A549 (cell line): ENCODE data around the gene FBN2. TPM values are rescaled to one million over a fixed set of nuclear protein-coding genes. Genes with fewer than 3 reads are reported as not detected.
A peak's percentile ranks its signal among the peaks of the same experiment; 100 is the strongest.

Experiments
- ATAC-seq, 2 experiments: fragments of 200-7000 bp in 1 of 2; fragments of >200 bp in 1 of 2; cut with Nextera tagmentation in 1 of 2; cut with Tn5 transposase in 1 of 2; 3 replicates each; pipeline versions ENCODE4 v1.8.0 to v1.9.1; 2018 to 2020; ENCODE audit warnings: mild to moderate bottlenecking in 1 of 2, moderate library complexity in 1 of 2
- CTCF ChIA-PET: fragments of 300-600 bp; sonication (Branson Sonifier 250); formaldehyde crosslinking; extraction: SDS; loops from one replicate; lab custom pipeline; 2021; ENCODE audit warnings: antibody characterized with exemption, inconsistent platforms; lab: Yijun Ruan, JAX
- POLR2A ChIA-PET: fragments of 350-600 bp; formaldehyde crosslinking; extraction: SDS; loops from one replicate; lab custom pipeline; 2021; ENCODE audit warnings: antibody characterized with exemption, inconsistent platforms; lab: Yijun Ruan, JAX
- DNase-seq, 2 experiments: peaks; one replicate each; pipeline versions ENCODE4 v3.0.0 to v3.0.0-alpha.2; 2011 to 2016; ENCODE audit warnings: low read depth in 1 of 2, low spot score in 1 of 2
- FAIRE-seq: peaks from 2 replicates; lab custom pipeline; 2011; peaks lifted over from hg19 to GRCh38; lab: Jason Lieb, UNC
- H3K27ac ChIP-seq, 2 experiments: fragments of >200 bp; sonication (Bioruptor Twin); formaldehyde crosslinking; 3 replicates each; pipeline ENCODE4 v1.5.1; 2016 to 2017
- H3K4me1 ChIP-seq: fragments of >200 bp; sonication (Bioruptor Twin); formaldehyde crosslinking; 3 replicates; pipeline ENCODE4 v1.6.1; 2016
- H3K4me2 ChIP-seq: fragments of >200 bp; sonication (Bioruptor Twin); formaldehyde crosslinking; 3 replicates; pipeline ENCODE4 v1.6.1; 2016
- H3K4me3 ChIP-seq: fragments of >200 bp; sonication (Bioruptor Twin); formaldehyde crosslinking; 3 replicates; pipeline ENCODE4 v1.5.1; 2016
- H3K9me3 ChIP-seq: fragments of >200 bp; sonication (Bioruptor Twin); formaldehyde crosslinking; 3 replicates; pipeline ENCODE4 v1.6.1; 2016
- ATOH8 ChIP-seq: fragments of 250-450 bp; sonication (Bioruptor Pico); IDR thresholded peaks from 2 replicates; pipeline ENCODE4 v1.5.0; 2020; ENCODE audit warnings: low read depth, mild to moderate bottlenecking, moderate library complexity
- CBX8 ChIP-seq: fragments of 200-600 bp; sonication (generic); IDR thresholded peaks from 2 replicates; pipeline ENCODE4 v1.6.1; 2016
- CEBPB ChIP-seq, 2 experiments: fragments of >200 bp in 1 of 2; sonication (Bioruptor Twin) in 1 of 2; formaldehyde crosslinking in 1 of 2; IDR thresholded peaks; 2 replicates each; pipeline ENCODE4 v1.6.1; 2012 to 2016
- GATA3 ChIP-seq: IDR thresholded peaks from 2 replicates; pipeline ENCODE4 v1.6.1; 2012; ENCODE audit warnings: borderline replicate concordance
- HDAC2 ChIP-seq: fragments of 200-600 bp; sonication (generic); IDR thresholded peaks from 2 replicates; pipeline ENCODE4 v1.6.1; 2016
- HEYL ChIP-seq: fragments of 250-450 bp; sonication (Bioruptor Pico); IDR thresholded peaks from 2 replicates; pipeline ENCODE4 v1.8.0; 2021; ENCODE audit warnings: mild to moderate bottlenecking, moderate library complexity
- HOXB13 ChIP-seq: fragments of 250-450 bp; sonication (Bioruptor Pico); IDR thresholded peaks from 2 replicates; pipeline ENCODE4 v1.5.0; 2020; ENCODE audit warnings: low read depth, mild to moderate bottlenecking, moderate library complexity
- HOXB5 ChIP-seq: fragments of 250-450 bp; sonication (Bioruptor Pico); IDR thresholded peaks from 2 replicates; pipeline ENCODE4 v1.5.0; 2020; ENCODE audit warnings: mild to moderate bottlenecking, moderate library complexity
- JUNB ChIP-seq: fragments of >200 bp; sonication (Bioruptor Twin); formaldehyde crosslinking; IDR thresholded peaks from 2 replicates; pipeline ENCODE4 v1.6.1; 2016
- KDM5A ChIP-seq: fragments of 200-600 bp; sonication (generic); IDR thresholded peaks from 2 replicates; pipeline ENCODE4 v1.6.1; 2016; ENCODE audit warnings: antibody characterized with exemption, mild to moderate bottlenecking
- MAZ ChIP-seq: fragments of 150-350 bp; IDR thresholded peaks from 2 replicates; pipeline ENCODE4 v1.6.1; 2014; ENCODE audit warnings: antibody characterized with exemption, low read depth, low read length, borderline replicate concordance
- PHF8 ChIP-seq: fragments of 200-600 bp; sonication (generic); IDR thresholded peaks from 2 replicates; pipeline ENCODE4 v1.6.1; 2016; ENCODE audit warnings: low read depth, mild to moderate bottlenecking, antibody characterized with exemption, moderate library complexity, borderline replicate concordance
- POLR2A ChIP-seq: IDR thresholded peaks from 2 replicates; pipeline ENCODE4 v1.6.1; 2012; ENCODE audit warnings: mild to moderate bottlenecking, low read length
- POLR2AphosphoS2 ChIP-seq: conservative IDR thresholded peaks from 2 replicates; pipeline ENCODE4 v1.6.1; 2012; ENCODE audit warnings: low read length, improper control_type of control experiment, inconsistent platforms
- RAD21 ChIP-seq, 2 experiments: fragments of >200 bp in 1 of 2; sonication (Bioruptor Twin) in 1 of 2; formaldehyde crosslinking in 1 of 2; IDR thresholded peaks in 1 of 2; conservative IDR thresholded peaks in 1 of 2; 2 replicates in 1 of 2; 3 replicates in 1 of 2; pipeline ENCODE4 v1.6.1; 2012 to 2018; ENCODE audit warnings: inconsistent platforms in 1 of 2
- REST ChIP-seq: fragments of 200-600 bp; sonication (generic); IDR thresholded peaks from 2 replicates; pipeline ENCODE4 v1.6.1; 2016; ENCODE audit warnings: antibody characterized with exemption, mild to moderate bottlenecking, moderate library complexity
- SMC3 ChIP-seq: fragments of >200 bp; sonication (Bioruptor Twin); formaldehyde crosslinking; IDR thresholded peaks from 3 replicates; pipeline ENCODE4 v1.6.1; 2018; ENCODE audit warnings: inconsistent platforms
- TP53 ChIP-seq: fragments of 250-450 bp; sonication (Bioruptor Pico); IDR thresholded peaks from 2 replicates; pipeline ENCODE4 v1.5.0; 2021; ENCODE audit warnings: mild to moderate bottlenecking, moderate library complexity
- ZC3H11A ChIP-seq: fragments of 450-650 bp; IDR thresholded peaks from 2 replicates; pipeline ENCODE4 v1.6.1; 2014; ENCODE audit warnings: antibody characterized with exemption, mild to moderate bottlenecking
- ZNF302 ChIP-seq: fragments of 250-450 bp; sonication (Bioruptor Pico); IDR thresholded peaks from 2 replicates; pipeline ENCODE4 v1.9.0; 2021; ENCODE audit warnings: inconsistent platforms, mild to moderate bottlenecking, moderate library complexity
- WGBS: methylation state at CpG from one replicate; pipeline ENCODE4 v1.1.6; 2017; ENCODE audit errors: missing lambda C conversion rate; 5-methylcytosine and 5-hydroxymethylcytosine counted together
- polyA plus RNA-seq, 4 experiments: library from polyadenylated mRNA; depleted of rRNA in 3 of 4; stranded (reverse); fragments of >200 nt; fragmentation: RNase III in 1 of 4; extraction: RNeasy Plus Mini Kit Qiagen cat#74134 plus additional on column Dnase treatment in 1 of 4; gene quantifications; 2 replicates in 3 of 4; 3 replicates in 1 of 4; pipeline ENCODE4 v1.2.3, GENCODE V29; 2011 to 2017
- TF ChIP-seq, protein P1 (sequence below): IDR thresholded peaks from 2 replicates; pipeline ENCODE4 v1.6.1; 2012
- TF ChIP-seq, protein P2 (sequence below): fragments of 250-450 bp; sonication (Bioruptor Pico); IDR thresholded peaks from 2 replicates; pipeline ENCODE4 v1.5.0; 2021; ENCODE audit warnings: mild to moderate bottlenecking, moderate library complexity, borderline replicate concordance

FBN2 gene
- polyA plus RNA-seq, 2 of the 4 experiments (the other 2 are of a cell fraction), result 22.2 to 22.7 TPM

DNA sequence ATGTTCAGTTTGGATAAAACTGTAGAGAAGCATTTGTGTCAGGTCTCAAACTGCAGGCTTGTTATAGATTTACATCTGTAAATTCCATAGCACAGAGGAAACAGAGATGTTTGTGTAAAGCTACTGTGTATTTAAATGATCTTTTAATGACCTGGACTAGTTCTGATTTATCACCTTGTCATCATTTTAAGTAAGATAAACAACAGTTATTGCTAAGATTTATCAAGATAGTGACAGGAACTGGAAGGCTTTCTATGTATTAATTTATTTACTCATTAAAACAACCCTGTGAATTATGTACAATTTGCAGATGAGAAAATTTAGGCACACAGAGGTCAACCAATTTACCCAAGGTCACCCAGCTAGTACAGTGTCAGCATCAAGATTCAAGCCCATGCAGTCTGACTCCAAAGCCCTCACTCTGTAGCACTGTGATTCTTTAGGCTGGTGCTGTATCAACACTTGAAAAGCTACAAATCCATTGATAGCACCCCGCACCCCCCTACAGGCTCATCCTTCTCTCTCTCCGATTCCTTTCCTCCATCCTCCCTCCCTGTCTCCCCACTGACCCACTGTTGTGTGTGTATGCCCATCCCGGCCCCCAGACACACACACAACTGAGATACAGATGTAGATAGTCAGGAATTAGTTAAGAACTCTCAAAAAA lies 184.5 kb downstream of the FBN2 start:
- TF ChIP-seq POLR2AphosphoS2 (no peak), PHF8 (no peak), GATA3 (no peak), CEBPB (IDR thresholded peaks at IDR 0.05) (no peak), SMC3 (no peak), TP53 (CRISPR knock-in tag) (no peak), HOXB13 (CRISPR knock-in tag) (no peak)
- TF ChIP-seq, protein P1, sequence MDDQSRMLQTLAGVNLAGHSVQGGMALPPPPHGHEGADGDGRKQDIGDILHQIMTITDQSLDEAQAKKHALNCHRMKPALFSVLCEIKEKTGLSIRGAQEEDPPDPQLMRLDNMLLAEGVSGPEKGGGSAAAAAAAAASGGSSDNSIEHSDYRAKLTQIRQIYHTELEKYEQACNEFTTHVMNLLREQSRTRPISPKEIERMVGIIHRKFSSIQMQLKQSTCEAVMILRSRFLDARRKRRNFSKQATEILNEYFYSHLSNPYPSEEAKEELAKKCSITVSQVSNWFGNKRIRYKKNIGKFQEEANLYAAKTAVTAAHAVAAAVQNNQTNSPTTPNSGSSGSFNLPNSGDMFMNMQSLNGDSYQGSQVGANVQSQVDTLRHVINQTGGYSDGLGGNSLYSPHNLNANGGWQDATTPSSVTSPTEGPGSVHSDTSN, result no peak
- TF ChIP-seq, protein P2, sequence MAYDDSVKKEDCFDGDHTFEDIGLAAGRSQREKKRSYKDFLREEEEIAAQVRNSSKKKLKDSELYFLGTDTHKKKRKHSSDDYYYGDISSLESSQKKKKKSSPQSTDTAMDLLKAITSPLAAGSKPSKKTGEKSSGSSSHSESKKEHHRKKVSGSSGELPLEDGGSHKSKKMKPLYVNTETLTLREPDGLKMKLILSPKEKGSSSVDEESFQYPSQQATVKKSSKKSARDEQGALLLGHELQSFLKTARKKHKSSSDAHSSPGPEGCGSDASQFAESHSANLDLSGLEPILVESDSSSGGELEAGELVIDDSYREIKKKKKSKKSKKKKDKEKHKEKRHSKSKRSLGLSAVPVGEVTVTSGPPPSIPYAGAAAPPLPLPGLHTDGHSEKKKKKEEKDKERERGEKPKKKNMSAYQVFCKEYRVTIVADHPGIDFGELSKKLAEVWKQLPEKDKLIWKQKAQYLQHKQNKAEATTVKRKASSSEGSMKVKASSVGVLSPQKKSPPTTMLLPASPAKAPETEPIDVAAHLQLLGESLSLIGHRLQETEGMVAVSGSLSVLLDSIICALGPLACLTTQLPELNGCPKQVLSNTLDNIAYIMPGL (CRISPR knock-in tag), result no peak
- TF ChIP-seq, all 56 proteins: peak for 0
- Histone ChIP-seq H3K4me2 (no peak overlapping the region), H3K27ac (no peak overlapping the region), H3K4me3 (no peak overlapping the region), H3K9me3 (no peaks in the 10 kb centered on the region), H3K4me1 (peaks cover 9% of the 10 kb centered on the region)
- DNase-seq (no peak), FAIRE-seq (no peak), ATAC-seq (no peak)
- WGBS, result 77% methylated on average over 3 of the region's 3 CpGs
- ChIA-PET CTCF (interaction anchor here (0.6 to 0.7 kb wide), 2 partner anchors 1022 to 1571 kb away, joined by 3 to 4 read pairs; no protein-coding TSS in a partner anchor), POLR2A (no interaction called here)

GRCh38 chr5:128350705-128351104 lies 187.3 kb downstream of the FBN2 start:
- WGBS, result 81% methylated on average over 5 of the region's 5 CpGs
- Histone ChIP-seq H3K4me2 (no peak overlapping the region), H3K9me3 (no peaks in the 10 kb centered on the region), H3K27ac (no peak overlapping the region), H3K4me3 (no peak overlapping the region), H3K4me1 (peaks cover 9% of the 10 kb centered on the region)
- FAIRE-seq, result no peak
- DNase-seq, result no peak
- TF ChIP-seq RAD21 (conservative IDR thresholded peaks at IDR 0.05 in 1 of 2, IDR thresholded peaks at IDR 0.05 in 1 of 2), result no peak
- no peak for TF ChIP-seq MAZ
- no peak for TF ChIP-seq ATOH8 (CRISPR knock-in tag)
- TF ChIP-seq HOXB13 (CRISPR knock-in tag), result no peak
- no peak for TF ChIP-seq HDAC2
- no peak for TF ChIP-seq HOXB5
- TF ChIP-seq POLR2A, result no peak
- TF ChIP-seq JUNB, result no peak
- TF ChIP-seq REST, result no peak
- no peak for TF ChIP-seq HEYL (CRISPR knock-in tag)
- no peak for TF ChIP-seq KDM5A
- TF ChIP-seq ZNF302 (CRISPR knock-in tag), result no peak
- TF ChIP-seq GATA3, result no peak
- TF ChIP-seq CBX8, result no peak
- TF ChIP-seq POLR2AphosphoS2, result no peak
- TF ChIP-seq ZC3H11A, result no peak
- CTCF ChIA-PET, result interaction anchor here (1.6 kb wide), 1 partner anchor 71 kb away, joined by 3 read pairs; no protein-coding TSS in a partner anchor
- POLR2A ChIA-PET, result no interaction called here
- ATAC-seq, result peak; percentile 30 to 54; a peak in 3 of 6 replicates
